Astrocyte (in vitro differentiated cells and primary cell): Measurements from ENCODE around the gene FMN1. TPM values are rescaled to one million over a fixed set of nuclear protein-coding genes. Genes with fewer than 3 reads are reported as not detected.
A peak's percentile ranks its signal among the peaks of the same experiment; 100 is the strongest.

Experiments used
- DNase-seq: peaks from one replicate; pipeline ENCODE4 v3.0.0-alpha.2; 2010; ENCODE audit warnings: low read depth
- FAIRE-seq: peaks from 2 replicates; lab custom pipeline; 2011; peaks lifted over from hg19 to GRCh38; lab: Jason Lieb, UNC
- H2AFZ ChIP-seq: 2 replicates; pipeline ENCODE4 v1.6.0; 2012; ENCODE audit warnings: low read depth, low read length, inconsistent platforms
- H3K27ac ChIP-seq: 2 replicates; pipeline ENCODE4 v1.5.1; 2011; ENCODE audit warnings: low read depth, low read length, inconsistent platforms
- H3K27me3 ChIP-seq: 2 replicates; pipeline ENCODE4 v1.6.0; 2011; ENCODE audit warnings: low read length, inconsistent platforms; ENCODE audit not compliant: insufficient read depth
- H3K36me3 ChIP-seq: 2 replicates; pipeline ENCODE4 v1.5.1; 2011; ENCODE audit warnings: low read length, inconsistent platforms; ENCODE audit not compliant: insufficient read depth
- H3K4me1 ChIP-seq: 2 replicates; pipeline ENCODE4 v1.5.1; 2011; ENCODE audit warnings: low read length, inconsistent platforms; ENCODE audit not compliant: insufficient read depth
- H3K4me2 ChIP-seq: 2 replicates; pipeline ENCODE4 v1.6.0; 2012; ENCODE audit warnings: low read length, inconsistent platforms
- H3K4me3 ChIP-seq: 2 replicates; pipeline ENCODE4 v1.5.1; 2011; ENCODE audit warnings: low read depth, mild to moderate bottlenecking, low read length, inconsistent platforms; ENCODE audit not compliant: insufficient read depth
- H3K79me2 ChIP-seq: 2 replicates; pipeline ENCODE4 v1.6.0; 2012; ENCODE audit warnings: mild to moderate bottlenecking, low read length, inconsistent platforms; ENCODE audit not compliant: insufficient read depth
- H3K9ac ChIP-seq: 2 replicates; pipeline ENCODE4 v1.6.0; 2012; ENCODE audit warnings: mild to moderate bottlenecking, low read length, inconsistent platforms
- H3K9me3 ChIP-seq: 2 replicates; pipeline ENCODE4 v1.5.1; 2012; ENCODE audit warnings: low read depth, mild to moderate bottlenecking, low read length, inconsistent platforms; ENCODE audit not compliant: insufficient read depth
- H4K20me1 ChIP-seq: 2 replicates; pipeline ENCODE4 v1.6.0; 2012; ENCODE audit warnings: low read length, inconsistent platforms; ENCODE audit not compliant: insufficient read depth
- H3K27ac Mint-ChIP-seq: one replicate; pipeline ENCODE4 v1.8.0; 2021; ENCODE audit warnings: mild to moderate bottlenecking, mixed read lengths; ENCODE audit not compliant: unreplicated experiment
- H3K27me3 Mint-ChIP-seq: one replicate; pipeline ENCODE4 v1.8.0; 2021; ENCODE audit warnings: low read depth, mixed read lengths; ENCODE audit not compliant: unreplicated experiment
- H3K36me3 Mint-ChIP-seq: one replicate; pipeline ENCODE4 v1.8.0; 2021; ENCODE audit warnings: low read depth, mixed read lengths; ENCODE audit not compliant: unreplicated experiment
- H3K4me1 Mint-ChIP-seq: one replicate; pipeline ENCODE4 v1.8.0; 2021; ENCODE audit warnings: low read depth, mixed read lengths; ENCODE audit not compliant: unreplicated experiment
- H3K4me3 Mint-ChIP-seq: one replicate; pipeline ENCODE4 v1.8.0; 2021; ENCODE audit warnings: mild to moderate bottlenecking, moderate library complexity, mixed read lengths; ENCODE audit not compliant: unreplicated experiment
- H3K9me3 Mint-ChIP-seq: one replicate; pipeline ENCODE4 v1.8.0; 2021; ENCODE audit warnings: mild to moderate bottlenecking, mixed read lengths; ENCODE audit not compliant: unreplicated experiment
- EZH2 ChIP-seq: IDR thresholded peaks from 2 replicates; pipeline ENCODE4 v1.6.1; 2012; ENCODE audit warnings: mild to moderate bottlenecking, low read length, inconsistent platforms; ENCODE audit not compliant: insufficient read depth
- total RNA-seq: library from RNA; stranded (reverse); gene quantifications from 2 replicates; pipeline ENCODE4 v1.2.1, GENCODE V29; 2021
- TF ChIP-seq, protein P1 (sequence below): IDR thresholded peaks from 2 replicates; pipeline ENCODE4 v1.5.1; 2011; ENCODE audit warnings: low read depth, mild to moderate bottlenecking, inconsistent platforms, low read length, moderate library complexity; ENCODE audit not compliant: insufficient read depth

FMN1 gene
- total RNA-seq, 1 donor from 2014 or later: 5.3 TPM

DNA sequence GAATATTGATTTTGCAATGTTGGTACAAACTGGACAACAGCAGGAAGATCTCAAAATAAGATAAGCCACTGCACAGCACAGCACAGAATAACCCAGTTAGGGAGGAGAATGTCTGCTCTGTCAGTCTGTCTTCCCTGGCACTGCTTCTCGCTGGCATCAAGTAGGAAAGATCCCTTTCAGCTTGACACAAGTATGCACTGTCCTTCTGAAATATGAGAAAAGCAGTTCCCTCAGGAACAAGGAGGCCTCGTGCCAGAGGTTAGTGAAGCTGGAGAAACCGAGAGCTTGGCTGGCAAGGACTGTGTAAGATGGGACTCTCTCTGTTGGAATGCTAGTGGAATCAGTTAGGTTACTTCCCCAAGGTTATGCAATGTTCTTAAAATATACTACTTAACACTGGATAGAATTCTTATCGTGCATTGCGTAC, 59.1 kb downstream of the FMN1 start:
- Mint-ChIP-seq H3K27me3 (no peaks in the 10 kb centered on the region), H3K4me3 (no peak overlapping the region), H3K4me1 (peaks cover 27% of the 10 kb centered on the region), H3K27ac (no peak overlapping the region), H3K9me3 (no peaks in the 10 kb centered on the region), H3K36me3 (no peaks in the 10 kb centered on the region)
- Histone ChIP-seq H3K36me3 (no peaks in the 10 kb centered on the region), H3K27me3 (no peaks in the 10 kb centered on the region), H2AFZ (no peak overlapping the region), H3K4me2 (no peak overlapping the region), H3K4me1 (peaks cover 14% of the 10 kb centered on the region), H3K9ac (no peak overlapping the region), H3K4me3 (no peak overlapping the region), H3K27ac (no peak overlapping the region), H3K9me3 (no peaks in the 10 kb centered on the region), H4K20me1 (no peaks in the 10 kb centered on the region), H3K79me2 (no peaks in the 10 kb centered on the region)
- TF ChIP-seq, protein P1, sequence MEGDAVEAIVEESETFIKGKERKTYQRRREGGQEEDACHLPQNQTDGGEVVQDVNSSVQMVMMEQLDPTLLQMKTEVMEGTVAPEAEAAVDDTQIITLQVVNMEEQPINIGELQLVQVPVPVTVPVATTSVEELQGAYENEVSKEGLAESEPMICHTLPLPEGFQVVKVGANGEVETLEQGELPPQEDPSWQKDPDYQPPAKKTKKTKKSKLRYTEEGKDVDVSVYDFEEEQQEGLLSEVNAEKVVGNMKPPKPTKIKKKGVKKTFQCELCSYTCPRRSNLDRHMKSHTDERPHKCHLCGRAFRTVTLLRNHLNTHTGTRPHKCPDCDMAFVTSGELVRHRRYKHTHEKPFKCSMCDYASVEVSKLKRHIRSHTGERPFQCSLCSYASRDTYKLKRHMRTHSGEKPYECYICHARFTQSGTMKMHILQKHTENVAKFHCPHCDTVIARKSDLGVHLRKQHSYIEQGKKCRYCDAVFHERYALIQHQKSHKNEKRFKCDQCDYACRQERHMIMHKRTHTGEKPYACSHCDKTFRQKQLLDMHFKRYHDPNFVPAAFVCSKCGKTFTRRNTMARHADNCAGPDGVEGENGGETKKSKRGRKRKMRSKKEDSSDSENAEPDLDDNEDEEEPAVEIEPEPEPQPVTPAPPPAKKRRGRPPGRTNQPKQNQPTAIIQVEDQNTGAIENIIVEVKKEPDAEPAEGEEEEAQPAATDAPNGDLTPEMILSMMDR: no peak
- TF ChIP-seq EZH2: no peak
- peak; percentile 29 for DNase-seq
- FAIRE-seq: no peak

DNA sequence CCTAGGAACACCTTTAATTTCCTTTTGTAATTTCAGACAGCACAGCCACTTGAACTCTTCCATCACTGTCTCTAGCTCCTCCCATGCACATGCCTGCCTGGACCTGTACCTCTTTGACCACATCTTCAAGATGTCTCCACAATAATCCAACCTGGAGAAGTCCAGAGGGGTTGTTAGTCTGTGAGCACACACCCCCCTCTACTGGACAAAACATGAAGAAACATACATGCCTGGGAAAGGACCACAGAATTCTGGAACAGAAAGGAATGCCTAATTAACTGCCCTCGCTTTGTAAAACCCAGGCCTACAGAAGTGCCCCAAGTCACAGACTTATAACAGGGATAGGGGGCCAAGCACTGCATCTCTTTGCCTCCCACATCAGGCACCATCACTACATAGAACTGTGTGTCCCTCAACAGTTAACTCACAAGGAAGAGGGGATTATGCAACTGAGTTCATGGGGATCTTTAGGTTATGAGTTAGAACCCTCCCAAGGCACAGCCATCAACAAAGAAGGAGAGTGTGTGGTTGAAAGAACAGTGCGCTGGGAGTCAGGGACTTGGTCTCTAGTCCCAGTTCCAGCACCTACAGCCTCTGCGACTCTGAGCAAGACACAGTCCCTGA, 61.7 kb downstream of the FMN1 start:
- TF ChIP-seq EZH2: no peak
- TF ChIP-seq, protein P1: peak; percentile 94
- Mint-ChIP-seq H3K9me3 (peaks cover 2% of the 10 kb centered on the region), H3K27me3 (no peaks in the 10 kb centered on the region), H3K27ac (no peak overlapping the region), H3K36me3 (no peaks in the 10 kb centered on the region), H3K4me1 (peaks cover 25% of the 10 kb centered on the region), H3K4me3 (no peak overlapping the region)
- H3K27ac ChIP-seq: no peak overlapping the region
- no peak overlapping the region for H3K9ac ChIP-seq
- no peak overlapping the region for H3K4me2 ChIP-seq
- H2AFZ ChIP-seq: no peak overlapping the region
- DNase-seq (peak; percentile 41), FAIRE-seq (peak; percentile 96)
- H3K79me2 ChIP-seq: no peaks in the 10 kb centered on the region
- peaks cover 14% of the 10 kb centered on the region for H3K4me1 ChIP-seq
- no peaks in the 10 kb centered on the region for H3K27me3 ChIP-seq
- H3K4me3 ChIP-seq: no peak overlapping the region
- no peaks in the 10 kb centered on the region for H4K20me1 ChIP-seq
- H3K9me3 ChIP-seq: no peaks in the 10 kb centered on the region
- no peaks in the 10 kb centered on the region for H3K36me3 ChIP-seq

DNA sequence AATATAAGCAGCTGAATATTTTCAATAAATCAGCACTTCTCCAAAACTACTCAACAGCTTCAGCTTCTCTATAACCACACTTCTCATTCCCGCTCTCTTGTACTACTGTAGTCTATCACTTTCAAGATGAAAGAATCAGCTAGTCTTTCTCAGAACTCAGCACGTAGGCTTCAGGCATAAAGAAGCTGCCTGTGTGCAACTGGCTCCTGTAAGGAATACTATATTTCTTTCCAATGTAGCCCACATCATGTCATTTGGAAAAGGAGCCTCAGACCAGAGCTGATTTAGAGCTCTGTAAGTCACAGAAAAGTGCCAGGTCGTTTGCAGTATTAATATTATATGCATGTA, 62.3 kb downstream of the FMN1 start:
- Histone ChIP-seq H3K9ac (no peak overlapping the region), H2AFZ (no peak overlapping the region), H3K4me1 (peaks cover 15% of the 10 kb centered on the region), H4K20me1 (no peaks in the 10 kb centered on the region), H3K27ac (no peak overlapping the region), H3K9me3 (no peaks in the 10 kb centered on the region), H3K27me3 (no peaks in the 10 kb centered on the region), H3K4me2 (peak overlapping the region; percentile 21), H3K79me2 (no peaks in the 10 kb centered on the region), H3K4me3 (no peak overlapping the region), H3K36me3 (no peaks in the 10 kb centered on the region)
- no peaks in the 10 kb centered on the region for H3K36me3 Mint-ChIP-seq
- H3K9me3 Mint-ChIP-seq: peaks cover 2% of the 10 kb centered on the region
- TF ChIP-seq, protein P1: no peak
- no peak for TF ChIP-seq EZH2
- no peak overlapping the region for H3K27ac Mint-ChIP-seq
- FAIRE-seq: no peak
- no peak overlapping the region for H3K4me3 Mint-ChIP-seq
- no peaks in the 10 kb centered on the region for H3K27me3 Mint-ChIP-seq
- no peak for DNase-seq
- peaks cover 26% of the 10 kb centered on the region for H3K4me1 Mint-ChIP-seq
